ENCODE measurements around the gene ANO9.

ANO9 gene

DNA sequence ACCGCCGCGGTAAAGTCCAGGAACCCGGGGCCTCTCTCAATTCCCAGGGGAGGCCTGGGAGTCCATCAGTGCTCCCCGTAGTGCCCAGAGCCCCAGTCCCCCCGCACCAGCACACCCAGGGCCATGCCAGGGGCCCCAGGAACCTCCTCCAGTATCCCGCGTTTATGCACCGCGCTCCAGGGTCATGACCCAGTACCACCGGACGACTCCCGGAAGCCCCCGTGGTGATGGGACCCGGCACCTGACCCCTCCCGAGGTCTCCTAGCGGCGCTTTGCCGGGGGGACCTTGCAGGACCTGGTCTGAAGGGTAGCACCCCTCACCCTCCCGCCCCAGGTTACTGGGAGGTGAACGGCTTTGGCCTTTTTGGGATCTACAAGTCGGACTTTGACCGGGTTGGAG is 61.3 kb downstream of the ANO9 start:
- Histone ChIP-seq H2AFZ (ENCODE audit: low read depth, low read length) (no peak overlapping the region), H3K18ac (ENCODE audit: low read depth in 1 of 2, low read length in 2 of 2) (no peak overlapping the region), H3K9me3 (ENCODE audit: control insufficient read depth, low read length) (no peaks in the 10 kb centered on the region), H2AK5ac (ENCODE audit: low read length, severe bottlenecking) (no peak overlapping the region), H2BK120ac (ENCODE audit: low read depth, low read length) (no peak overlapping the region), H2BK5ac (ENCODE audit: low read depth, low read length, poor library complexity, severe bottlenecking) (no peak overlapping the region), H3K27ac (ENCODE audit: low read length, poor library complexity, severe bottlenecking) (no peak overlapping the region), H4K91ac (ENCODE audit: low read length) (no peak overlapping the region), H3K9ac (ENCODE audit: low read length) (no peak overlapping the region), H3K4me2 (ENCODE audit: low read length, poor library complexity, severe bottlenecking) (no peak overlapping the region), H3K4ac (ENCODE audit: low read depth in 1 of 2, low read length in 2 of 2) (no peak overlapping the region), H3K23ac (ENCODE audit: low read length in 2 of 2) (no peak overlapping the region), H3K36me3 (ENCODE audit: control insufficient read depth in 1 of 2, insufficient read depth in 2 of 2, low read depth in 1 of 2, low read length in 2 of 2) (peaks cover 0 to 71% of the 10 kb centered on the region in 2 experiments), H2BK15ac (ENCODE audit: low read depth, poor library complexity, severe bottlenecking) (no peak overlapping the region), H3K14ac (ENCODE audit: low read length in 2 of 2) (no peak overlapping the region), H3K79me1 (replicated peaks; ENCODE audit: low read length, poor library complexity, severe bottlenecking) (peaks cover 2% of the 10 kb centered on the region), H4K8ac (ENCODE audit: low read length) (no peak overlapping the region), H3K4me1 (ENCODE audit: control insufficient read depth, insufficient read depth, low read depth, low read length) (peaks cover 3% of the 10 kb centered on the region), H2BK12ac (ENCODE audit: low read length in 2 of 2) (no peak overlapping the region), H3K4me3 (ENCODE audit: insufficient read depth in 1 of 2, low read depth in 1 of 2, low read length in 2 of 2) (no peak overlapping the region), H3K27me3 (ENCODE audit: control insufficient read depth in 1 of 2, insufficient read depth in 1 of 2, low read length in 2 of 2) (peaks cover 0 to 43% of the 10 kb centered on the region in 2 experiments)
- WGBS, result 97% methylated on average over 20 of the region's 23 CpGs
- no peak for DNase-seq

DNA sequence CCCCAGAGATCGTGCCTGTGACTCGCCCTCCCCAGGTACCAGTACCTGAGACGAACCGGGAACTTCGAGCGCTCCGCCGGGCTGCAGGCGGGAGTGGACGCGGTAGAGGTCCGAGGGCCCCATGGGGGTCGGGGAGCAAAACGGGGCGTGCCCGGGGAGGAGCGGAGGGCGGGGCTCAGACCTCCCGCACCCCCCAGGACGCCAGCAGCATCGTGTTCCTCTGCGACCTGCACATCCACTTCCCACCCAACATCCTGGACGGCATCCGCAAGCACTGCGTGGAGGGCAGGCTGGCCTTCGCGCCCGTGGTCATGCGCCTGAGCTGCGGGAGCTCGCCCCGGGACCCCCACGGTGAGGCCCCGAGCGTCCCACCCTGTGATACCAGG is 61.7 kb downstream of the ANO9 start:
- Histone ChIP-seq H2BK5ac (ENCODE audit: low read depth, low read length, poor library complexity, severe bottlenecking) (no peak overlapping the region), H3K9me3 (ENCODE audit: control insufficient read depth, low read length) (no peaks in the 10 kb centered on the region), H3K4me3 (ENCODE audit: insufficient read depth in 1 of 2, low read depth in 1 of 2, low read length in 2 of 2) (no peak overlapping the region), H2BK120ac (ENCODE audit: low read depth, low read length) (no peak overlapping the region), H3K18ac (ENCODE audit: low read depth in 1 of 2, low read length in 2 of 2) (no peak overlapping the region), H4K8ac (ENCODE audit: low read length) (no peak overlapping the region), H4K91ac (ENCODE audit: low read length) (no peak overlapping the region), H2BK15ac (ENCODE audit: low read depth, poor library complexity, severe bottlenecking) (no peak overlapping the region), H3K36me3 (ENCODE audit: control insufficient read depth in 1 of 2, insufficient read depth in 2 of 2, low read depth in 1 of 2, low read length in 2 of 2) (peaks cover 0 to 75% of the 10 kb centered on the region in 2 experiments), H3K4ac (ENCODE audit: low read depth in 1 of 2, low read length in 2 of 2) (no peak overlapping the region), H2BK12ac (ENCODE audit: low read length in 2 of 2) (no peak overlapping the region), H3K79me1 (replicated peaks; ENCODE audit: low read length, poor library complexity, severe bottlenecking) (peaks cover 2% of the 10 kb centered on the region), H3K27me3 (ENCODE audit: control insufficient read depth in 1 of 2, insufficient read depth in 1 of 2, low read length in 2 of 2) (peaks cover 0 to 45% of the 10 kb centered on the region in 2 experiments), H3K9ac (ENCODE audit: low read length) (no peak overlapping the region), H3K27ac (ENCODE audit: low read length, poor library complexity, severe bottlenecking) (no peak overlapping the region), H3K23ac (ENCODE audit: low read length in 2 of 2) (no peak overlapping the region), H3K4me1 (ENCODE audit: control insufficient read depth, insufficient read depth, low read depth, low read length) (peaks cover 3% of the 10 kb centered on the region), H2AK5ac (ENCODE audit: low read length, severe bottlenecking) (no peak overlapping the region), H2AFZ (ENCODE audit: low read depth, low read length) (no peak overlapping the region), H3K4me2 (ENCODE audit: low read length, poor library complexity, severe bottlenecking) (no peak overlapping the region), H3K14ac (ENCODE audit: low read length in 2 of 2) (no peak overlapping the region)
- no peak for DNase-seq
- 98% methylated on average over 21 of the region's 35 CpGs for WGBS

DNA sequence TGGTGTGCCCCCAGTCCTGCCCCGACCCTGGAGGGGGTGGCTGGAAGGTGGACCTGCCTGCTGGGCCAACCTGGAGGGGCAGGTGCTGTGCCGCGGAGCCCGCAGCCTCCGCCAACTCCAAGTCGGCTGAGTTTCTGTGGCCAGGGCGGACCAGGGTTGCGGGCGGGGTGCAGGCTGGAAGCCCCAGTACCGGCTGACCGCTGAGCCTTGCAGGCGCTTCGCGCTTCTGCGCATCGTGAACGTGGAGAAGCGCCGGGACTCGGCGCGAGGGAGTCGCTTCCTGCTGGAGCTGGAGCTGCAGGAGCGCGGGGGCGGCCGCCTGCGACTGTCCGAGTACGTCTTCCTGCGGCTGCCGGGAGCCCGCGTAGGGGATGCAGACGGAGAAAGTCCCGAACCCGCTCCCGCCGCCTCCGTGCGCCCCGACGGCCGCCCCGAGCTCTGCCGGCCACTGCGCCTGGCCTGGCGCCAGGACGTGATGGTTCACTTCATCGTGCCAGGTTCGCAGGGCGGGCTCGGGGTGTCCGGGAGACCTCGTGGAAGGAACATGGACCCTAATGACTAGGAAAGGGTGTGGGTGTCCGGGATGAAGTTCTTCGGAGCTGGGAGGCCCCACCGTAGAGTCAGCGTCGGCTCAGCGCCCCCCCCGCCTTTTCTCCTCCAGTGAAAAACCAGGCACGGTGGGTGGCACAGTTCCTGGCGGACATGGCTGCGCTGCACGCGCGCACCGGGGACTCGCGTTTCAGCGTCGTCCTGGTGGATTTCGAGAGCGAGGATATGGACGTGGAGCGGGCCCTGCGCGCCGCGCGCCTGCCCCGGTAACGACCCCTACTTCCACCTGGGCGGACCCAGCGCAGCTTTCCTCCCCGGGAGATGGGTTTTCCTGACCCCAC is 62.4 kb downstream of the ANO9 start:
- H3K27me3 ChIP-seq (ENCODE audit: control insufficient read depth in 1 of 2, insufficient read depth in 1 of 2, low read length in 2 of 2), result peaks cover 0 to 45% of the 10 kb centered on the region in 2 experiments
- no peaks in the 10 kb centered on the region for H3K9me3 ChIP-seq (ENCODE audit: control insufficient read depth, low read length)
- H3K79me1 ChIP-seq (replicated peaks; ENCODE audit: low read length, poor library complexity, severe bottlenecking), result peaks cover 2% of the 10 kb centered on the region
- H3K4me2 ChIP-seq (ENCODE audit: low read length, poor library complexity, severe bottlenecking), result no peak overlapping the region
- DNase-seq, result no peak
- H2AK5ac ChIP-seq (ENCODE audit: low read length, severe bottlenecking), result no peak overlapping the region
- no peak overlapping the region for H3K23ac ChIP-seq (ENCODE audit: low read length in 2 of 2)
- no peak overlapping the region for H3K27ac ChIP-seq (ENCODE audit: low read length, poor library complexity, severe bottlenecking)
- no peak overlapping the region for H3K4ac ChIP-seq (ENCODE audit: low read depth in 1 of 2, low read length in 2 of 2)
- no peak overlapping the region for H4K8ac ChIP-seq (ENCODE audit: low read length)
- 98% methylated on average over 87 of the region's 87 CpGs for WGBS
- H3K4me3 ChIP-seq (ENCODE audit: insufficient read depth in 1 of 2, low read depth in 1 of 2, low read length in 2 of 2), result no peak overlapping the region
- H3K18ac ChIP-seq (ENCODE audit: low read depth in 1 of 2, low read length in 2 of 2), result no peak overlapping the region
- peaks cover 3% of the 10 kb centered on the region for H3K4me1 ChIP-seq (ENCODE audit: control insufficient read depth, insufficient read depth, low read depth, low read length)
- no peak overlapping the region for H2BK15ac ChIP-seq (ENCODE audit: low read depth, poor library complexity, severe bottlenecking)
- H2BK120ac ChIP-seq (ENCODE audit: low read depth, low read length), result no peak overlapping the region
- no peak overlapping the region for H2AFZ ChIP-seq (ENCODE audit: low read depth, low read length)
- H3K9ac ChIP-seq (ENCODE audit: low read length), result no peak overlapping the region
- H4K91ac ChIP-seq (ENCODE audit: low read length), result peak overlapping the region; percentile 12
- H2BK5ac ChIP-seq (ENCODE audit: low read depth, low read length, poor library complexity, severe bottlenecking), result no peak overlapping the region
- H3K36me3 ChIP-seq (ENCODE audit: control insufficient read depth in 1 of 2, insufficient read depth in 2 of 2, low read depth in 1 of 2, low read length in 2 of 2), result peaks cover 0 to 76% of the 10 kb centered on the region in 2 experiments
- H3K14ac ChIP-seq (ENCODE audit: low read length in 2 of 2), result no peak overlapping the region
- H2BK12ac ChIP-seq (ENCODE audit: low read length in 2 of 2), result no peak overlapping the region

DNA sequence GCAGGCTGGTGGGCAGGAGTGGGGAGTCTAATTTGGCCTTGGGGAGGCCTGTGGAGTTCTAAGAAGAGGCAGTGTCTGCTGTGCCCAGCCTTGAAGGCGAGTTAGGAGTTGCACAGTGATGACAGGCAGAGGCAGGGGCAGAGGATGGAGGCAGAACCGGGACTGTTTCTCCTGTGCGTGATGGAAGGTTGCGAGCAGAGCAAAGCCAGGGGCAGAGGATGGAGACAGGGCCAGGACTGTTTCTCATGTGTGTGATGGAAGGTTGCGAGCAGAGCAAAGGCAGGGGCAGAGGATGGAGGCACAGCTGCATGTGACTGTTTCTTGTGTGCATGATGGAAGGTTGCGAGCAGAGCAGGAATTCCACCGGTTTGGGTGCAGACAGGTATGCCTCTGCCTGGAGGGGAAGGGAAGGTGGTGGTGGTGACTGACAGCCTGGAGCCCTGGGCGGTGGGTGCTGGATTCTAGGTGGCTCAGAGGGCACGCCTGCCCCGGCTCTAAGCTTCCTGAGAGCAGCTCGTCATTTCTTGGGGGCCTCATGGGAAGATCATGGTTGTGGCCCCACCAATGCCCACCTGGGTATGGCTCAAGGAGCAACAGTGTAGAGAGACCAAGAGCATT is 63.8 kb downstream of the ANO9 start:
- 87% methylated on average over 11 of the region's 11 CpGs for WGBS
- peaks cover 0 to 41% of the 10 kb centered on the region in 2 experiments for H3K27me3 ChIP-seq (ENCODE audit: control insufficient read depth in 1 of 2, insufficient read depth in 1 of 2, low read length in 2 of 2)

More for the DNA sequence above, 63.8 kb downstream of the ANO9 start:
- Histone ChIP-seq H3K9me3 (ENCODE audit: control insufficient read depth, low read length) (no peaks in the 10 kb centered on the region), H3K4me3 (ENCODE audit: insufficient read depth in 1 of 2, low read depth in 1 of 2, low read length in 2 of 2) (no peak overlapping the region), H3K4me2 (ENCODE audit: low read length, poor library complexity, severe bottlenecking) (no peak overlapping the region), H4K91ac (ENCODE audit: low read length) (peak overlapping the region; percentile 28), H3K18ac (ENCODE audit: low read depth in 1 of 2, low read length in 2 of 2) (no peak overlapping the region), H2BK120ac (ENCODE audit: low read depth, low read length) (no peak overlapping the region), H2BK5ac (ENCODE audit: low read depth, low read length, poor library complexity, severe bottlenecking) (no peak overlapping the region), H3K4ac (ENCODE audit: low read depth in 1 of 2, low read length in 2 of 2) (peak overlapping the region in 1 of 2 experiments; percentile 24), H2BK15ac (ENCODE audit: low read depth, poor library complexity, severe bottlenecking) (no peak overlapping the region), H4K8ac (ENCODE audit: low read length) (no peak overlapping the region), H3K79me1 (replicated peaks; ENCODE audit: low read length, poor library complexity, severe bottlenecking) (peaks cover 2% of the 10 kb centered on the region), H3K4me1 (ENCODE audit: control insufficient read depth, insufficient read depth, low read depth, low read length) (peaks cover 3% of the 10 kb centered on the region), H3K27ac (ENCODE audit: low read length, poor library complexity, severe bottlenecking) (no peak overlapping the region), H3K14ac (ENCODE audit: low read length in 2 of 2) (no peak overlapping the region), H2AK5ac (ENCODE audit: low read length, severe bottlenecking) (no peak overlapping the region), H3K9ac (ENCODE audit: low read length) (no peak overlapping the region), H3K36me3 (ENCODE audit: control insufficient read depth in 1 of 2, insufficient read depth in 2 of 2, low read depth in 1 of 2, low read length in 2 of 2) (peaks cover 0 to 86% of the 10 kb centered on the region in 2 experiments), H2BK12ac (ENCODE audit: low read length in 2 of 2) (no peak overlapping the region), H3K23ac (ENCODE audit: low read length in 2 of 2) (no peak overlapping the region), H2AFZ (ENCODE audit: low read depth, low read length) (no peak overlapping the region)
- no peak for DNase-seq

Measured in mesenchymal stem cell (in vitro differentiated cells and primary cell).